MM.1S (cell line): Measurements from ENCODE around the gene DBNL.

Experiments used
- DNase-seq: peaks from one replicate; pipeline ENCODE4 v3.0.0-alpha.2; 2015
- H2AFZ ChIP-seq: fragments of 300-600 bp; sonication (generic); 2 replicates; pipeline ENCODE4 v1.6.0; 2016; ENCODE audit warnings: antibody characterized with exemption, low read length
- H3F3A ChIP-seq: fragments of 300-600 bp; sonication (generic); 2 replicates; pipeline ENCODE4 v1.6.1; 2016; ENCODE audit warnings: mild to moderate bottlenecking, antibody characterized with exemption, low read length, moderate library complexity, mixed read lengths; ENCODE audit not compliant: insufficient read depth
- H3K27ac ChIP-seq: fragments of 300-600 bp; sonication (generic); 2 replicates; pipeline ENCODE4 v1.5.1; 2016; ENCODE audit warnings: mild to moderate bottlenecking, low read length
- H3K27me3 ChIP-seq: fragments of 300-600 bp; sonication (generic); replicated peaks from 2 replicates; pipeline ENCODE4 v1.6.0; 2016; ENCODE audit warnings: low read length; ENCODE audit not compliant: insufficient read depth
- H3K36me3 ChIP-seq: fragments of 300-600 bp; sonication (generic); replicated peaks from 2 replicates; pipeline ENCODE4 v1.6.1; 2016; ENCODE audit warnings: mild to moderate bottlenecking, low read length, mixed read lengths; ENCODE audit not compliant: insufficient read depth
- H3K4me1 ChIP-seq: fragments of 300-600 bp; sonication (generic); 2 replicates; pipeline ENCODE4 v1.6.1; 2016; ENCODE audit warnings: low read length, mixed read lengths
- H3K4me2 ChIP-seq: fragments of 300-600 bp; sonication (generic); 2 replicates; pipeline ENCODE4 v1.6.0; 2016; ENCODE audit warnings: low read depth, low read length
- H3K4me3 ChIP-seq: fragments of 300-600 bp; sonication (generic); 2 replicates; pipeline ENCODE4 v1.5.1; 2016; ENCODE audit warnings: low read length, mixed read lengths
- H3K79me2 ChIP-seq: fragments of 300-600 bp; sonication (generic); 2 replicates; pipeline ENCODE4 v1.6.1; 2016; ENCODE audit warnings: mixed run types, low read length, mixed read lengths
- H3K9ac ChIP-seq: fragments of 300-600 bp; sonication (generic); 2 replicates; pipeline ENCODE4 v1.6.1; 2016; ENCODE audit warnings: low read length, mixed read lengths
- H3K9me2 ChIP-seq: fragments of 300-600 bp; sonication (generic); replicated peaks from 2 replicates; pipeline ENCODE4 v1.6.1; 2016; ENCODE audit warnings: mild to moderate bottlenecking, low read length, mixed read lengths; ENCODE audit not compliant: insufficient read depth
- H3K9me3 ChIP-seq: fragments of 300-600 bp; sonication (generic); replicated peaks from 2 replicates; pipeline ENCODE4 v1.6.1; 2016; ENCODE audit warnings: mild to moderate bottlenecking, low read length, mixed read lengths; ENCODE audit not compliant: insufficient read depth
- H4K20me1 ChIP-seq: fragments of 300-600 bp; sonication (generic); 2 replicates; pipeline ENCODE4 v1.6.1; 2016; ENCODE audit warnings: mild to moderate bottlenecking, low read length, moderate library complexity, mixed read lengths; ENCODE audit not compliant: insufficient read depth
- CTCF ChIP-seq: fragments of 300-600 bp; sonication (generic); IDR thresholded peaks from 2 replicates; pipeline ENCODE4 v1.5.1; 2016; ENCODE audit warnings: antibody characterized with exemption, low read length, mixed read lengths
- EZH2 ChIP-seq: fragments of 300-600 bp; sonication (generic); optimal IDR thresholded peaks from 2 replicates; pipeline ENCODE3; 2017; ENCODE audit warnings: low read depth, mild to moderate bottlenecking, antibody characterized with exemption, low read length, mixed read lengths
- EZH2phosphoT487 ChIP-seq: fragments of 300-600 bp; sonication (generic); IDR thresholded peaks from 2 replicates; pipeline ENCODE4 v1.6.1; 2018; ENCODE audit warnings: antibody characterized with exemption, low read length

Gene DBNL

GRCh38 chr7:44068054-44068453 is 23.6 kb downstream of the DBNL start:
- Histone ChIP-seq H3K9me3 (no peaks in the 10 kb centered on the region), H3K9me2 (no peaks in the 10 kb centered on the region), H3F3A (peaks cover 8% of the 10 kb centered on the region; the same call in 1 of the 2 replicates), H3K4me3 (no peak overlapping the region), H3K9ac (no peak overlapping the region), H4K20me1 (no peaks in the 10 kb centered on the region), H2AFZ (no peak overlapping the region), H3K4me1 (0 out of 2 replicates have a peak, but pooled peaks cover 3% of the 10 kb centered on the region), H3K4me2 (no peak overlapping the region), H3K27me3 (no peaks in the 10 kb centered on the region), H3K36me3 (no peaks in the 10 kb centered on the region), H3K27ac (no peak overlapping the region), H3K79me2 (no peaks in the 10 kb centered on the region)
- TF ChIP-seq CTCF, result no peak
- TF ChIP-seq EZH2, result no peak
- no peak for TF ChIP-seq EZH2phosphoT487
- DNase-seq, result no peak

GRCh38 chr7:44071726-44072363 is 27.3 kb downstream of the DBNL start:
- TF ChIP-seq CTCF, result no peak
- TF ChIP-seq EZH2phosphoT487, result no peak
- no peak for TF ChIP-seq EZH2
- Histone ChIP-seq H3K4me2 (no peak overlapping the region), H3K4me3 (no peak overlapping the region), H3K9me3 (no peaks in the 10 kb centered on the region), H3K4me1 (0 out of 2 replicates have a peak, but pooled peaks cover 3% of the 10 kb centered on the region), H3K27me3 (no peaks in the 10 kb centered on the region), H2AFZ (no peak overlapping the region), H3K9me2 (no peaks in the 10 kb centered on the region), H3K36me3 (no peaks in the 10 kb centered on the region), H4K20me1 (no peaks in the 10 kb centered on the region), H3K27ac (no peak overlapping the region), H3K9ac (no peak overlapping the region), H3K79me2 (no peaks in the 10 kb centered on the region), H3F3A (peaks cover 8% of the 10 kb centered on the region; the same call in 1 of the 2 replicates)
- DNase-seq, result no peak

- Histone ChIP-seq H3K27ac (no peak overlapping the region), H3K9me2 (no peaks in the 10 kb centered on the region), H3K4me2 (no peak overlapping the region), H3K79me2 (no peaks in the 10 kb centered on the region), H3K4me3 (no peak overlapping the region), H2AFZ (no peak overlapping the region), H4K20me1 (no peaks in the 10 kb centered on the region), H3F3A (peaks cover 8% of the 10 kb centered on the region; the same call in 1 of the 2 replicates), H3K9me3 (no peaks in the 10 kb centered on the region), H3K27me3 (no peaks in the 10 kb centered on the region), H3K9ac (no peak overlapping the region), H3K36me3 (no peaks in the 10 kb centered on the region), H3K4me1 (0 out of 2 replicates have a peak, but pooled peaks cover 3% of the 10 kb centered on the region)
- TF ChIP-seq CTCF (peak; percentile 46), EZH2 (no peak)
- no peak for DNase-seq
These were observed 28.1 kb downstream of the DBNL start for GRCh38 chr7:44072364-44073231.
